Liver (tissue), 9 donors: ENCODE data around the gene TCF7L2. TPM values are rescaled to one million over a fixed set of nuclear protein-coding genes. Genes with fewer than 3 reads are reported as not detected.
A peak's percentile ranks its signal among the peaks of the same experiment; 100 is the strongest.

Source experiments
- DNase-seq: peaks from one replicate; pipeline ENCODE4 v3.0.0-alpha.2; 2017; ENCODE audit warnings: low spot score
- H3K27ac ChIP-seq, 2 donors: one replicate each; pipeline ENCODE4 v1.7.0; 2013; ENCODE audit warnings: inconsistent platforms in 2 of 2, low read length in 2 of 2, control low read depth in 1 of 2, low read depth in 1 of 2, mild to moderate bottlenecking in 1 of 2
- H3K27me3 ChIP-seq, 4 donors: one replicate each; pipeline versions ENCODE4 v1.6.1 to v1.7.0; 2013; ENCODE audit warnings: low read length in 3 of 4, inconsistent platforms in 1 of 4, mild to moderate bottlenecking in 1 of 4, moderate library complexity in 1 of 4; ENCODE audit not compliant: control insufficient read depth in 4 of 4, insufficient read depth in 4 of 4
- H3K36me3 ChIP-seq, 4 donors: one replicate each; pipeline versions ENCODE4 v1.6.1 to v1.7.0; 2013; ENCODE audit warnings: low read length in 3 of 4, mild to moderate bottlenecking in 3 of 4, low read depth in 1 of 4, moderate library complexity in 1 of 4; ENCODE audit not compliant: control insufficient read depth in 4 of 4, insufficient read depth in 3 of 4
- H3K4me1 ChIP-seq, 4 donors: one replicate each; pipeline versions ENCODE4 v1.6.1 to v1.7.0; 2013; ENCODE audit warnings: low read length in 3 of 4, mild to moderate bottlenecking in 3 of 4, moderate library complexity in 1 of 4; ENCODE audit not compliant: control insufficient read depth in 4 of 4, insufficient read depth in 4 of 4
- H3K4me3 ChIP-seq, 3 donors: one replicate each; pipeline versions ENCODE4 v1.6.1 to v1.7.0; 2013; ENCODE audit warnings: low read length in 3 of 3, control low read depth in 1 of 3, low read depth in 1 of 3, mild to moderate bottlenecking in 1 of 3
- H3K9ac ChIP-seq, 2 donors: one replicate each; pipeline ENCODE4 v1.7.0; 2013; ENCODE audit warnings: low read length in 2 of 2, mild to moderate bottlenecking in 2 of 2, moderate library complexity in 2 of 2, control low read depth in 1 of 2, low read depth in 1 of 2
- H3K9me3 ChIP-seq, 4 donors: one replicate each; pipeline versions ENCODE4 v1.6.1 to v1.7.0; 2013; ENCODE audit warnings: low read length in 3 of 4; ENCODE audit not compliant: control insufficient read depth in 4 of 4
- EGR1 ChIP-seq, 2 donors: IDR thresholded peaks; 2 replicates each; pipeline ENCODE4 v1.6.1; 2016 to 2018; ENCODE audit warnings: antibody characterized with exemption in 2 of 2, low read depth in 2 of 2
- FOXA2 ChIP-seq: IDR thresholded peaks from 2 replicates; pipeline ENCODE4 v1.6.1; 2016; ENCODE audit warnings: antibody characterized with exemption
- GABPA ChIP-seq, 2 donors: IDR thresholded peaks in 1 of 2; conservative IDR thresholded peaks in 1 of 2; 2 replicates each; pipeline ENCODE4 v1.6.1; 2016; ENCODE audit warnings: antibody characterized with exemption in 2 of 2, mild to moderate bottlenecking in 1 of 2, moderate library complexity in 1 of 2
- HNF4A ChIP-seq, 2 donors: conservative IDR thresholded peaks; 2 replicates each; pipeline ENCODE4 v1.6.1; 2016; ENCODE audit warnings: antibody characterized with exemption in 2 of 2, mild to moderate bottlenecking in 2 of 2
- HNF4G ChIP-seq: IDR thresholded peaks from 2 replicates; pipeline ENCODE4 v1.6.1; 2016; ENCODE audit warnings: antibody characterized with exemption
- NR2F2 ChIP-seq: IDR thresholded peaks from 2 replicates; pipeline ENCODE4 v1.6.1; 2016; ENCODE audit warnings: antibody characterized with exemption
- RAD21 ChIP-seq, 2 donors: IDR thresholded peaks; 2 replicates each; pipeline ENCODE4 v1.6.1; 2016; ENCODE audit warnings: antibody characterized with exemption in 2 of 2, mild to moderate bottlenecking in 2 of 2
- RXRA ChIP-seq, 2 donors: IDR thresholded peaks; 2 replicates each; pipeline ENCODE4 v1.6.1; 2017 to 2018; ENCODE audit warnings: antibody characterized with exemption in 2 of 2, mild to moderate bottlenecking in 1 of 2
- SP1 ChIP-seq: IDR thresholded peaks from 2 replicates; pipeline ENCODE4 v1.6.1; 2018; ENCODE audit warnings: antibody characterized with exemption, mild to moderate bottlenecking
- TAF1 ChIP-seq: conservative IDR thresholded peaks from 2 replicates; pipeline ENCODE4 v1.6.1; 2016; ENCODE audit warnings: antibody characterized with exemption, mild to moderate bottlenecking
- YY1 ChIP-seq: IDR thresholded peaks from 2 replicates; pipeline ENCODE4 v1.6.1; 2016; ENCODE audit warnings: antibody characterized with exemption, mild to moderate bottlenecking
- WGBS: extraction: QIAGEN DNeasy Blood & Tissue Kit; methylation state at CpG from one replicate; pipeline ENCODE4 v1.1.7; 2013; 5-methylcytosine and 5-hydroxymethylcytosine counted together
- polyA plus RNA-seq, 2 donors: library from polyadenylated mRNA; stranded (reverse) in 1 of 2; unstranded in 1 of 2; fragments of 200-250 nt in 1 of 2; fragments of >200 nt in 1 of 2; fragmentation: Nextera tagmentation in 1 of 2; extraction: Ambion mirVana in 1 of 2; gene quantifications; one replicate each; pipeline versions ENCODE4 v1.2.1 to v1.2.3, GENCODE V29; 2013 to 2015
- total RNA-seq, 2 donors: library from RNA; depleted of rRNA; stranded (reverse); fragments of >200 nt; gene quantifications; one replicate each; pipeline ENCODE4 v1.2.3, GENCODE V29; 2014
- TF ChIP-seq, protein P1 (sequence below): IDR thresholded peaks from 2 replicates; pipeline ENCODE4 v1.6.1; 2016; ENCODE audit warnings: antibody characterized with exemption
- TF ChIP-seq, protein P2 (sequence below): IDR thresholded peaks from 2 replicates; pipeline ENCODE4 v1.6.1; 2016; ENCODE audit warnings: antibody characterized with exemption
- TF ChIP-seq, protein P3 (sequence below): IDR thresholded peaks from 2 replicates; pipeline ENCODE4 v1.6.1; 2016; ENCODE audit warnings: antibody characterized with exemption
- TF ChIP-seq, protein P4 (sequence below): fragments of 150-350 bp; IDR thresholded peaks from 2 replicates; pipeline ENCODE4 v1.5.1; 2017; ENCODE audit warnings: improper control_type of control experiment, low read depth, low read length; ENCODE audit not compliant: missing input control
- TF ChIP-seq, protein P5 (sequence below): IDR thresholded peaks from 2 replicates; pipeline ENCODE4 v1.6.1; 2016; ENCODE audit warnings: antibody characterized with exemption, mild to moderate bottlenecking
- donor health status: healthy.
- donor health status: healthy.
- donor health status: healthy.
- donor health status: healthy.
- donor health status: healthy.

TCF7L2 gene
- total and polyA plus RNA-seq, 4 donors, result 4.9 to 18.0 (median 8.3) TPM

DNA sequence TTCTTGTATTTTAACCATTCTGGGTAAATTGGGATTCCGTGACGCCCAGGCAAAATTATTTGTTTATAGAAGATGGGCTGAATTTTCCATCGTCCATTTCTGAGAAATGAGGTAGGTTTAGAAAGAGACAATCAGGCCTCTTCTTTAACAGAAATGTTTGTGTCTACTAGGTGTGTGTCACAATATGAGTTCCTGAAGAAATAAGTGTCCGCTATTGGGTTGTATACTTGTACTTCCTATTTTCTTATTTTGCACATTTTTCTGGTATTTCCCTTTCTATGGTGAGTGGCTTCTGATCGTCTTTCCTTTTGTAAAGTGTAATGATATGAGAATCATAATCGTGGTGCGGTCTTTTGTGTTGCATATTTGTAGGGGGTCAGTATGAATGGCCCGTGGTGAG is 83.9 kb downstream of the TCF7L2 start:
- Histone ChIP-seq H3K9ac (no peak overlapping the region), H3K27ac (peak overlapping the region in 1 of 2 donors; percentile 11), H3K9me3 (no peaks in the 10 kb centered on the region), H3K36me3 (peaks cover 0 to 2% (median 0%) of the 10 kb centered on the region in 4 donors), H3K4me1 (peaks cover 4 to 29% (median 24%) of the 10 kb centered on the region in 4 donors), H3K27me3 (no peaks in the 10 kb centered on the region), H3K4me3 (no peak overlapping the region)
- TF ChIP-seq RXRA (IDR thresholded peaks at IDR 0.05) (no peak), GABPA (IDR thresholded peaks at IDR 0.05 in 1 of 2, conservative IDR thresholded peaks at IDR 0.05 in 1 of 2) (no peak), NR2F2 (no peak), HNF4G (no peak), TAF1 (no peak), RAD21 (IDR thresholded peaks at IDR 0.05) (no peak), HNF4A (conservative IDR thresholded peaks at IDR 0.05) (no peak), FOXA2 (no peak), EGR1 (IDR thresholded peaks at IDR 0.05; ENCODE audit: low read depth in 2 of 2) (no peak), YY1 (no peak)
- TF ChIP-seq, protein P1, sequence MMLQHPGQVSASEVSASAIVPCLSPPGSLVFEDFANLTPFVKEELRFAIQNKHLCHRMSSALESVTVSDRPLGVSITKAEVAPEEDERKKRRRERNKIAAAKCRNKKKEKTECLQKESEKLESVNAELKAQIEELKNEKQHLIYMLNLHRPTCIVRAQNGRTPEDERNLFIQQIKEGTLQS, result no peak
- TF ChIP-seq, protein P2, sequence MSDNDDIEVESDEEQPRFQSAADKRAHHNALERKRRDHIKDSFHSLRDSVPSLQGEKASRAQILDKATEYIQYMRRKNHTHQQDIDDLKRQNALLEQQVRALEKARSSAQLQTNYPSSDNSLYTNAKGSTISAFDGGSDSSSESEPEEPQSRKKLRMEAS, result no peak
- TF ChIP-seq, protein P3, sequence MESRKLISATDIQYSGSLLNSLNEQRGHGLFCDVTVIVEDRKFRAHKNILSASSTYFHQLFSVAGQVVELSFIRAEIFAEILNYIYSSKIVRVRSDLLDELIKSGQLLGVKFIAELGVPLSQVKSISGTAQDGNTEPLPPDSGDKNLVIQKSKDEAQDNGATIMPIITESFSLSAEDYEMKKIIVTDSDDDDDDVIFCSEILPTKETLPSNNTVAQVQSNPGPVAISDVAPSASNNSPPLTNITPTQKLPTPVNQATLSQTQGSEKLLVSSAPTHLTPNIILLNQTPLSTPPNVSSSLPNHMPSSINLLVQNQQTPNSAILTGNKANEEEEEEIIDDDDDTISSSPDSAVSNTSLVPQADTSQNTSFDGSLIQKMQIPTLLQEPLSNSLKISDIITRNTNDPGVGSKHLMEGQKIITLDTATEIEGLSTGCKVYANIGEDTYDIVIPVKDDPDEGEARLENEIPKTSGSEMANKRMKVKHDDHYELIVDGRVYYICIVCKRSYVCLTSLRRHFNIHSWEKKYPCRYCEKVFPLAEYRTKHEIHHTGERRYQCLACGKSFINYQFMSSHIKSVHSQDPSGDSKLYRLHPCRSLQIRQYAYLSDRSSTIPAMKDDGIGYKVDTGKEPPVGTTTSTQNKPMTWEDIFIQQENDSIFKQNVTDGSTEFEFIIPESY, result no peak
- TF ChIP-seq, protein P4, sequence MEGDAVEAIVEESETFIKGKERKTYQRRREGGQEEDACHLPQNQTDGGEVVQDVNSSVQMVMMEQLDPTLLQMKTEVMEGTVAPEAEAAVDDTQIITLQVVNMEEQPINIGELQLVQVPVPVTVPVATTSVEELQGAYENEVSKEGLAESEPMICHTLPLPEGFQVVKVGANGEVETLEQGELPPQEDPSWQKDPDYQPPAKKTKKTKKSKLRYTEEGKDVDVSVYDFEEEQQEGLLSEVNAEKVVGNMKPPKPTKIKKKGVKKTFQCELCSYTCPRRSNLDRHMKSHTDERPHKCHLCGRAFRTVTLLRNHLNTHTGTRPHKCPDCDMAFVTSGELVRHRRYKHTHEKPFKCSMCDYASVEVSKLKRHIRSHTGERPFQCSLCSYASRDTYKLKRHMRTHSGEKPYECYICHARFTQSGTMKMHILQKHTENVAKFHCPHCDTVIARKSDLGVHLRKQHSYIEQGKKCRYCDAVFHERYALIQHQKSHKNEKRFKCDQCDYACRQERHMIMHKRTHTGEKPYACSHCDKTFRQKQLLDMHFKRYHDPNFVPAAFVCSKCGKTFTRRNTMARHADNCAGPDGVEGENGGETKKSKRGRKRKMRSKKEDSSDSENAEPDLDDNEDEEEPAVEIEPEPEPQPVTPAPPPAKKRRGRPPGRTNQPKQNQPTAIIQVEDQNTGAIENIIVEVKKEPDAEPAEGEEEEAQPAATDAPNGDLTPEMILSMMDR, result no peak
- TF ChIP-seq, protein P5, sequence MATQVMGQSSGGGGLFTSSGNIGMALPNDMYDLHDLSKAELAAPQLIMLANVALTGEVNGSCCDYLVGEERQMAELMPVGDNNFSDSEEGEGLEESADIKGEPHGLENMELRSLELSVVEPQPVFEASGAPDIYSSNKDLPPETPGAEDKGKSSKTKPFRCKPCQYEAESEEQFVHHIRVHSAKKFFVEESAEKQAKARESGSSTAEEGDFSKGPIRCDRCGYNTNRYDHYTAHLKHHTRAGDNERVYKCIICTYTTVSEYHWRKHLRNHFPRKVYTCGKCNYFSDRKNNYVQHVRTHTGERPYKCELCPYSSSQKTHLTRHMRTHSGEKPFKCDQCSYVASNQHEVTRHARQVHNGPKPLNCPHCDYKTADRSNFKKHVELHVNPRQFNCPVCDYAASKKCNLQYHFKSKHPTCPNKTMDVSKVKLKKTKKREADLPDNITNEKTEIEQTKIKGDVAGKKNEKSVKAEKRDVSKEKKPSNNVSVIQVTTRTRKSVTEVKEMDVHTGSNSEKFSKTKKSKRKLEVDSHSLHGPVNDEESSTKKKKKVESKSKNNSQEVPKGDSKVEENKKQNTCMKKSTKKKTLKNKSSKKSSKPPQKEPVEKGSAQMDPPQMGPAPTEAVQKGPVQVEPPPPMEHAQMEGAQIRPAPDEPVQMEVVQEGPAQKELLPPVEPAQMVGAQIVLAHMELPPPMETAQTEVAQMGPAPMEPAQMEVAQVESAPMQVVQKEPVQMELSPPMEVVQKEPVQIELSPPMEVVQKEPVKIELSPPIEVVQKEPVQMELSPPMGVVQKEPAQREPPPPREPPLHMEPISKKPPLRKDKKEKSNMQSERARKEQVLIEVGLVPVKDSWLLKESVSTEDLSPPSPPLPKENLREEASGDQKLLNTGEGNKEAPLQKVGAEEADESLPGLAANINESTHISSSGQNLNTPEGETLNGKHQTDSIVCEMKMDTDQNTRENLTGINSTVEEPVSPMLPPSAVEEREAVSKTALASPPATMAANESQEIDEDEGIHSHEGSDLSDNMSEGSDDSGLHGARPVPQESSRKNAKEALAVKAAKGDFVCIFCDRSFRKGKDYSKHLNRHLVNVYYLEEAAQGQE, result no peak
- WGBS, result 90% methylated on average over 8 of the region's 8 CpGs
- DNase-seq, result no peak

DNA sequence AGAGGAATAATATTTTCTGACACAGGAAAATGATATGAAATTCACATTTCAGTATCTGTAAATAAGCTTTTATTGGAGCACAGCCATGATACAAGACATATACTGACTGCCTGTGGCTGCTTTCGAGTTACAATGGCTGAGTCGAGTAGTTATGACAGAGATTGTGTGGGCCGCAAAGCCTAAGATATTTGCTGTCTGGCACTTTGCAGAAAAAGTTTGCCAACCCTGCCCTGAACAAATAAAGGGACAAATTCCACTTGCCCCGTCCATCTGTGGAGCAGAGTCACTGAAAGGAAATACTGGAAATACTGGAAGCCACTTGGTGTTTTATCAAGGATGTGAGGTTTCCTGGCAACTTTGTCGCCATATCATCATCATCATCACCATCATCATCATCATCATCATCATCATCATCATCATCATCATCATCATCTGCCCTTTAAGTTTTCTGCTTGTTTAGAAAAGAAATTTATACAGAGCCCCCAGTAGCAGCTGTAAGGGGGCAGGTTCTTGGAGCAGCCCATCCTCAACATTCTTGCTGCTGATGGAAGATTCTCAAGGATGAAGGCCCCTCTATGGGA is 85.8 kb downstream of the TCF7L2 start:
- Histone ChIP-seq H3K9me3 (no peaks in the 10 kb centered on the region), H3K9ac (no peak overlapping the region), H3K27ac (peak overlapping the region; percentile 58 to 64), H3K36me3 (peaks cover 0 to 6% (median under 1%) of the 10 kb centered on the region in 4 donors), H3K4me3 (no peak overlapping the region), H3K4me1 (peaks cover 3 to 28% (median 24%) of the 10 kb centered on the region in 4 donors), H3K27me3 (no peaks in the 10 kb centered on the region)
- DNase-seq, result no peak
- 24% methylated on average over 5 of the region's 5 CpGs for WGBS
- TF ChIP-seq, protein P3, result no peak
- TF ChIP-seq SP1 (peak; percentile 63), RXRA (IDR thresholded peaks at IDR 0.05) (peak; percentile 61 to 77), NR2F2 (no peak), GABPA (IDR thresholded peaks at IDR 0.05 in 1 of 2, conservative IDR thresholded peaks at IDR 0.05 in 1 of 2) (no peak), HNF4A (conservative IDR thresholded peaks at IDR 0.05) (peak; percentile 93 to 94)
- TF ChIP-seq, protein P1, result peak; percentile 14
- TF ChIP-seq, protein P2, result peak; percentile 71
- TF ChIP-seq, protein P5, result peak; percentile 49
